Measurements from ENCODE around the gene CRACDL.
"Not testable (repeated sequence)": the region's sequence is repeated elsewhere in the genome, so short reads cannot be mapped to it uniquely, and the experiment has no call there.

Gene CRACDL

DNA sequence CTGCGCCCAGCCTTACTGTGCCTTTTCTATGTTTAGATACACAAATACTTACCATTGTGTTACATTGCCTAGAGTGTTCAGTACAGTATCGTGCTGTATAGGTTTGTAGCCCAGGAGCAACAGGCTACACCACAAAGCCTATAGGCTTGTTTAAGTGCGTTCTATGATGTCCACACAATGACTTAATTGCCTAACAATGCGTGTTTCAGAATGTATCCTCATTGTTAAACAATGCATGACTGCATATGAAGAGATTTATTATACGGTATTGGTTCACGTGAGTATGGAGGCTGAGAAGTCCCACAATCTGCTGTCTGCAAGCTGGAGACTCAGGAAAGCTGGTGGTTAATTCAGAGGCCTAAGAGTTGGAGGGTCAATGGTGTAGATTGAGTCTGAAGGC, 158.9 kb downstream of the CRACDL start:
- DNase-seq (ENCODE audit: low read depth, low spot score), result no peak

DNA sequence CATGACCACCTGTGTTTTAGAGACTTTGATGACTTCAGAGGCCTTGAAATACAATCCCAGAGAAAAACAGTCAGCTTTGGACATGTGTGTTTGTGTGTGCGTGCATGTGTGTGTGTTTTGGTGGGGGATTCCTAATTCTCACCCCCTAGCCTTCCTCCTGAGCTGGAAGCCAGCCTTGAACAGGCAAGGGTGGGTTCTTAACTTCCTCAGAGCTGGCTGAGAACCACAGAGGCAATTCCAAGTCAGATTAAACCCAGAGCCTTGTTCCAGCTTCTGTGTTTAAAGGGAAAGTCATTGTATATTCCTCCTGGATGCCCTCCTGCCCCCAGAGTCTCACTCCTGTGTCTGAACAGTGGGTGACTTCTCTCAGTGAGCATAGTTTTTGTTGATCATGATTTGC, 159.9 kb downstream of the CRACDL start:
- no peak for DNase-seq (ENCODE audit: low read depth, low spot score)

DNA sequence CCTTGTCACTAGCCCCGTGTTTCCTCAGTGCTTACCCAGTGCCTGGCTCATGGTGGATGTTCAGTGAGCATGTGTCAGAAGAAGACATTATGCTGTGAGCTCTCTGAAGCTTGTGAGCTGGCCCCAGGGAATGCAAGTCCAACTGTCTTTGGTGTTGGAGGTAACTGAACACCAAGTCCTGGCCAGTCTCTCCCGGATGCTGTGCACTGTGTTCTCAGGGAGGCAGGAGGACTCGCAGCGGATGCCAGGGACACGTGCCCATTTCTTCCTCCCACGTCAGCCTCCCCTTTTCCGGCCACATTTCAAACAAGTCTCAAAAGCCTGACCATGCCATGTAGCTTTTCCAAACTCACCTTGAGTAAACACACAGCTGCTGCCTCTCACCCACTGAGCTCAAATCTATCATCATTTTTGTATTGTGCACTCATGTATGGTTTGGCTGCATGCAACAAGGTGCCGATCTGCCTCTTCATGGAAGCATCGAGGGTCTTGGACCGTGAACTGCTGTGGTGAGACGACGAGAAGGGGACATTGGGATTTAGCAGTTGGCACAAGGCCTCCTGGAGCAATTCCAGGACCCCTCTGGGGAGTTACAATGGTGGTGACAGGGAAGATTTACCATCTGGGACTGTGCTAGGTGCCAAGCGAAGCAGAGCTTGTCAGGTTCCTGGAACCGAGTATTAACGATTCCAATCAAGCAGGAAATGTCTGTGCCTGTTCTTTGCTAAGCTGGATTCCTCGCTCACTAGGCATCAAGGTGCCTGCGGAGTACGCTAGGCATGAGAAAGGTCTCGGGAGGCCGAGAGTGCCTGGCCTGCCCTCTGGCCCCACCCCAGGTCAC, 160.7 kb downstream of the CRACDL start:
- peak; percentile 20 for DNase-seq (ENCODE audit: low read depth, low spot score)

DNA sequence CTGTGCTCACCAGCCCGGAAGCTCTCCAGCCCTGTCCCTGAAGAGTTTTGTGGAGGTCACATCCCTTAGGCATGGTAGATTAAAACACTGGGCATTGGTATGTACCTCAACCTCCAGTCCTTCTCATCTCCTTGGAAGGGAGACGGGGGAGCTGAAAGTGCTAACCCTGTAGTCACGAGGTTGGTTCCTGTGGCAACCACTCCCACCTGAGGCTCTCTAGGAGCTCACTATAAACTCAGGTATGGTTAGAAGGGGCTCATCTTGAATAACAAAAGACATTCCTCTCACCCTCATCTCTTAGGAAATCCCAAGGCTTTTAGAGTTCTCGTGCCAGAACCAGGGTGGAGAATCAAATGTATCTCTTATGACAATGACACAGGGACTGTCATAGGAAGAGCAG, 162.1 kb downstream of the CRACDL start:
- DNase-seq (ENCODE audit: low read depth, low spot score), result no peak

DNA sequence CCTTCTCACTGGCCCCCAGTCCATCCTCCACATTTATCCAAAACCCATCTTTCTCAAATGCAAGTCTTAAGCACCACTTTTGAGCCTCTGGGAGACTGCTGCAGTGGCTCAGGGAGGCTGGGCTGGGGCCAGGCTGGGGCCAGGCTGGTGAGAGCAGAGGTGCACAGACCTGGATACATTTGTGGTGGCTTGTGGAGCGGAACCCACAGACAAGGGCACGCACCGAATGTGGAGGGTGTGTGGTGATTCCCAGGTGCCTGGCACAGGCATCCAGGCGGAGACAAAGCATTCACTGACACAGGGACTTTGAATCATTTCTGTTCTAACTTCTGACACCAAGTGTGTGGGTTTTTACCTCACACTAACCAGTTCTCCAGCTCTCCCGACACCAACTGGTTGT, 162.9 kb downstream of the CRACDL start:
- DNase-seq (ENCODE audit: low read depth, low spot score), result no peak

DNA sequence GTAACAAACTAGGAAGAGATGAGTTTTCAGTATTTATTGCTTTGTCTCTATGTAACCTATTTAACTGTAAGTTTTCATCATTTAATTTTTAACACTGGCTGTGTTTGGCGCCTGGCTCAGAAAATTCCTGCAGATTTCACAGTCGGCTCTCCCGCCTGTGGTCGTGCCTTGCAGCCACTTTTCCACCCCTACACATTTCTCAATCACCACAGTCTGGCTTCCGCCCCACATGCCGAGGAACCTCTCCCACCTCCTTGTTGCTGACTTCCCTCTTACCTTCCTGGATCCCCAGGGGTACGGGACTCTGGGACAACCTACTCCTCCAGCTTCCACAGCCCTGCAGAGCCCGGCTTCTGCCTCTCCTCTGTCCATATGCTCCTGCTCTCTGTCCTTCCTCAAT, 163.5 kb downstream of the CRACDL start:
- peak; percentile 71 for DNase-seq (ENCODE audit: low read depth, low spot score)

DNA sequence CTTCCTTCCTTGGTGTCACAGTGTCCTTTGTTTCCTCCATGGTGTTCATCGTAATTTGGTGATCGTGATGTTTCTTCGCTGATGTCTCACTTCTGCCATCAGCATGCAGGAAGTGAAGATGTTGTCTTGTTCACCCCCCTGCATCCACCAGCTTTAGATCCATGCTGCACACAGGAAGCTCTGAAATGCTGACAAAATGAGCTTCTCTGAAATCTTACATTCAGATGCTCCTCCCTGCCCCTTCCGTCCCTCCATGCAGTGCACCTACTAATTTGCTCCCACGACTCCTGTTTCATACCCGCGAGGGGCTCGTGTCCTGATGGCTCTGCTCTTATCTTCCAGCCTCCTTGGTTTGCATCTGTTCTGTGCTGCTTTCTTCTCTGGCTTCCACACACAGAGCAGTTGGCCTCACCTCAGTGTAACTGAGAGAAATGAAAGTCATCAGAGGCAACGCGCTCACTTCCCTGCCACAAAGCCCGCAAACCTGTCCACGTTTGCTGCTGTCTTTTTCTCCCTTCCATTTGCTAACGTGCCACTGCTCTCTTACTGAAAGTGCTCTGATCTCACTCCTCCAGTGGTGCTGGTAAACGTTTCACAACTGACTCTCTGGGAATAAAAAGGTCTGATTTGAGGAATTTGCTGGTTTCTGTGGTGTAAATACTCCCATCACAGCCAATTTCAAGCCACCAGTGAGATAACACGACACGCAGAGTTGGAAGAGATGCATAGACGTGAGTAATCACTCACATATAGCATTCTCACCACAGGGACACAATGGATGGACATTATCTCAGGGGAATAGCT, 164.1 kb downstream of the CRACDL start:
- DNase-seq (ENCODE audit: low read depth, low spot score), result peak; percentile 77

DNA sequence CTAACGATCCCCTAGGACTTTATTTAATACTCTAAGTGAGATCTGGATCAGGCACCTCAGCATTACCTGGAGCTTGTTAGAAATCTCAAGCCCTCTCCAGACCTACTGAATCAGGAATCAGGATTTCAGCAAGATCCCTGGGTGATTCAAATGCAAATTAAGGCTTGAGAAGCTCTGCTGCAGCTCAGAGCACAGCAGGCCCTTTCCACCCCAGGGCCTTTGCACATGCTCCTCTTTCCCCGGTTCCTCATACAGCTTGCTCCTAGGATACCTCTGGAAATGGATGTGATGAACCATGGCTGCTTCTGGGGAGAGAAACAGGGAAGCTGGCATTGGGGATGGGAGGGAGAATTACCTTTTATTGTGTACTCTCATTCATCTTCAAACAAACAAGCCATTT, 164.8 kb downstream of the CRACDL start:
- no peak for DNase-seq (ENCODE audit: low read depth, low spot score)

DNA sequence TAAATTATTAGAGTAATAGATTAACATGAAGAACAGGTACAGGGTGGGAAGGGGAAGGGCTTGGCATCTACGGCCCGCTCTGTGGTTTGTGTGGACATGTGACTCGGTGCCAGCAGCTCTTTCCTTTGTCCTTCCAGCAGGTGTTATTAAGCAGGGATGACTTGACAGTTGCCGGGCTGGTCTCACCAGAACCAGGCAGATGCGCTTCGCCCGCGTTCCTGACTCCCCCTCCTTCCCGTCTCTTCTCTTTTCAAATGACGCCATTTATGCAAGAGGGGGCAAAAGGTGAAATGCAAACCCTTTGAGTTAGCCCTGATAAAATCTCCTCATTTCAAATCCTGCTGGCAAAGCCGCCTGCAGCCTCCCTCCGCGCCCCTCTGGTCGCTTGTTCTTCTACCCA, 166.2 kb downstream of the CRACDL start:
- no peak for DNase-seq (ENCODE audit: low read depth, low spot score)

DNA sequence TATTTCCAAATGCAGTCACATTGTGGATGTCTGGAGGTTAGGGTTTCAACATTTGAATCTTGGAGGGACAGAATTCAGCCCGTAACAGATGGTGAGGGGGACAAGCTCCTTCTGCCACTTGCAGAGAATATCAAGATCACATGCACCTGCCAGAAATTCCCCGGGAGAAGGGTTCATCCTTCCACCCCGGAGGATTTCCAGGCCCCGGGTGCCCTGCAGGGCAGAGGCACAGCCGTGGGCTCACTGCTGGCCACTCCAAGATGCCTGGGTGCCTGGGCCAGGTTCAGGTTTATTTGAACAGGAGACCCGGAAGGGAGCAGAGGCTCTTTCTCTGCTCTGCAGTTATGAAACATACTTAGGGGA, 166.9 kb downstream of the CRACDL start:
- no peak for DNase-seq (ENCODE audit: low read depth, low spot score)

DNA sequence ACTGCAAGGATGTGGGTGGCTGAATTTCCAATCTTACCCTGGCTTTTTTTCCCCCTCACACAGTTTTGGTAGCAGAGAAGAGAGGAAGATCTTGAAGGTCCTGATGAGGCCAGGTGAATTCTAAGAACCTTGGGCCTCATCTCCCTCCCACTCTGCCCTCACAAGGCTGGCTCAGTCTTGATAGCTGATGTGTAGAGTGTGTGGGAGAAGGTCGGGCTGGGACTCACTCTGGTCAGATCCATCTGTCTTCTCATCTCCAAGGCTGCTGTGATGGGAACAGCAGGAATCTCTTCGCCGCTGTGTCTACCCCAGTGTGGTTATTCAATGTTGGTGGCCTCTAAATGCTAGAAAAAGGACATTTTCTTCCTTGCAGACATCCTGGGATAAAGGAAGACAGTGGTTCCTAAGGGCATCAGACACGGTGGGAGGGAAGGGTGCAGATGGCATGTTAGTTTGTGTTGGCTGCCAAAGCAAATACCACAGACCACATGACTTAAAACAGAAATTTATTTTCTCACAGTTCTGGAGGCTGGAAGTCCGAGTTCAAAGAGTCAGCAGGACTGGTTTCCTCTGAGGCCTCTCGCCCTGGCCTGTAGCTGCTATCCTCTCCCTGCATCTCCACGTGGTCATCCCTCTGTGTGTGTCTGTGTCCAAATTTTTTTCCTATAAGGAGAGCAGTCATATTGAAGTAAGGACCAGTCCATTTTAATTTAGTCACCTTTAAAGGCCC, 167.5 kb downstream of the CRACDL start:
- DNase-seq (ENCODE audit: low read depth, low spot score), result peak; percentile 48

DNA sequence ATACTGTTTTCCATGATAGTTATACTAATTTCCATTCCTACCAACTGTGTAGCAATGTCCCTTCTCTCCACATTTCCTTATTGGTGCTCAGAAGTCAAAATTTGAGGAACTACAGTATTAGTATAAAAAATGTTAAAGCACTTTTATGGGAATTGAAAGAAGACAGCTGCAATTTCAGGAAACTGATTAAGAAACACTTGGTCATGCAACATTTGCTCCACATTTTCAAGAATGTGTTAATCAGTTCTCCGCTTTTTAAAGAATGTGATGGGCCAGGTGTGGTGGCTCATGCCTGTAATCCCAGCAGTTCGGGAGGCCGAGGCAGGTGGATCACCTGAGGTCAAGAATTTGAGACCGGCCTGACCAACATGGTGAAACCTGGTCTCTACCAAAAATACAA, 171.5 kb downstream of the CRACDL start:
- no peak for DNase-seq (ENCODE audit: low read depth, low spot score)

DNA sequence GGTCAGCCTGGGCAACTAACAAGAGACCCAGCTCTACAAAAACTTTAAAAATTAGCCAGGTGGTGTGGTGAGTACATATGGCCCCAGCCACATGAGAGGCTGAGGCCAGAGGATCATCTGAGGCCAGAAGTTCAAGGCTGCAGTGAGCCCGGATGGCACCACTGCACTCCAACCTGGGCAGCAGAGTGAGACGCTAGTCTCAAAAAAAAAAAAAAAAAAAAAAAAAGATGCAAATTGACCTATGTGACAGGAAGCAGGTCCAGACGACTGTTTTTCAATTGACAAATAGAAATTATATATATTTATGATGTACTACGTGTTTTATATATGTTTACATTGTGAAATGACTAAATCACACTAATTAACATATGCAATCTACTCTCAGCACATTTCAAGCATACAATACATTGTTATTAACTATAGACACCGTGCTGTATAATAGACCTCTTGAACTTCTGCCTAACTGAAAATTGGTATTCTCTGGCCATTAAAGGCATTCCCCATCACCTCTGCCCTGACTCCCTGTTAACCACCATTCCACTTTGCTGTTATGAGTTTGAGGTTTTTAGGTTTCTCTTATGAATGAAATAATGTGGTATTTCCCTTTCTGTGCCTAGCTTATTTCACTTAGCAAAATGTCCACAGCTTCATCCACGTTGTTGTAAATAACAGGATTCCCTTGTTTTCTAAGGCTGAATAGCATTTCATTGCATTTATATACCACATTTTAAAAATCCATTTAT, 172.6 kb downstream of the CRACDL start:
- DNase-seq (ENCODE audit: low read depth, low spot score), result no peak

DNA sequence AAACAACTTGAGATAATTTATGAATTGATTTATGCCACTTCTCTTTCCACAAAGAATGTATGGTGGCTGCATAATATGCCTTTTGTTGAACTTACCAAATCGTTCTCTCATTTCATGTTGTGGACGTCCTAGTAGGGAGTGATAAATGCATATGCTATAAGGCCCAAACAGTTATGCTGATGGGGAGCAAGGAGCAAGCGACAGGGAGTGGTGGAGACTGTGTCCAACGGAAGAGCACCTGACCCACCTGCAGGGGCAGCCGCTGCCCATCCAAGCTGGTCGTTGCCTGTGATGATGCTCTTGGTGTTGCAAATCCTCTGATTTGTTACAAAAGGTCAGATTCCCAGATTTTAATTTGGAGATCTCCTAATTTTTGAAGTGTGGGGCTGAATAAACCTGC, 174.1 kb downstream of the CRACDL start:
- no peak for DNase-seq (ENCODE audit: low read depth, low spot score)

DNA sequence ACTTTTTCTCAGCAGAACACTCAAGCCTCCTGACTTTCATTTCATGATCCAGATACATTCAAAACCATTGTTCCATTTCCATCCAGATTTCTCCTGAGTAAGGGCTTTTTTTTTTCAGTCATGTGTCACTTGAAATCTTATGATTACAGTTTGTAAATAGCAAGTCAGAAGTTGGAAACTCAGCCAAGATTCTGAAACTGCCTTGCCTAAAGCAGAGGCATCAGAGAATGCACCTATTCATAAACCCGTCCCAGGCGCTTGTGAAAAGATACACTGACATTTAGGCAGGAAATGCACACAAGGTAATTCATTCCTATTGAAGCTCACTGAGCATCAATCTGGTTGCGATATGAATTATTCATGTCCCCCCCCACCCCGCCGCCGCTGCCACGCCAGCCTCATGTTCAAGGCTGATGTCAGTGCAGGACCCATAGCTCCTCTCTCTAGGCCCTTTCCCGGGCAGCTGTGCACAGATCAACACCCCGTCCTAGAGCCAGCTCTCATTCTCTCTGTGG, 174.7 kb downstream of the CRACDL start:
- DNase-seq (ENCODE audit: low read depth, low spot score), result peak; percentile 34

DNA sequence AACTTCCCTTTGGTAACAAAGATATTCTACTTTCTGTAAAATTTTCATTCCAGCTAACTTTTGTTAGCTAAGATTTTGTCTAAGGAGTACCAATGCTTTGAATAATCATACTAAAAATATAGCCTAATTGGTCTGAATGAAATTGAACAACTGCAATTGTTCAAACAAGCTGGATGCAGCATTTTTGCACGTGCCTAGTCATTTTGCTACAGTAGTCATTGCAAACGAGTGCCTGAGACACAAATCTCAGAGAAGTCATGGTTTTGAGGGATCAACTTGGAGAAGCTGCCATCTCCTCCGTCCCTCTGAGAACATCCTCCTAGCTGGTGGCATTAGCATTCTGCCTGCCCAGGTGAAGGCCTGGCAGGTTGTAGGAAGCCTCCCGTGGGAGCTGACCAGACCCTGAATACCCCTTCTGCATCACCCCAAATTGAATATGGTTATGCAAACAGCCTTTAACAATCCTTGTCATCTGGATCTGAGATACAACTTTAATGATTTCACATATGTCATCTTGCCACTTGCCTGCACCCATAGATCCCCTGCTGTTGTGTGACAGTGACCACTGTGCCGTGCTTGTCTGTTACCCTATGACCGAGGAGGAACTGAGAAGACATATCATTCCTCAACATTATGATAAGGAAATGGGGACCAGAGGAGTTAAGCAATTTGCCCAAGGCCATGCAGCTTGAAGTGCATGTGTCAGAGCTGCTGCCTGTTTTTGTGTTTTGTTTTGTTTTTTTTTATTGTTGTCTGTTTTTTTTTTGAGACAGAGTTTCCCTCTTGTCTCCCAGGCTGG, 176.0 kb downstream of the CRACDL start:
- DNase-seq (ENCODE audit: low read depth, low spot score), result no peak

DNA sequence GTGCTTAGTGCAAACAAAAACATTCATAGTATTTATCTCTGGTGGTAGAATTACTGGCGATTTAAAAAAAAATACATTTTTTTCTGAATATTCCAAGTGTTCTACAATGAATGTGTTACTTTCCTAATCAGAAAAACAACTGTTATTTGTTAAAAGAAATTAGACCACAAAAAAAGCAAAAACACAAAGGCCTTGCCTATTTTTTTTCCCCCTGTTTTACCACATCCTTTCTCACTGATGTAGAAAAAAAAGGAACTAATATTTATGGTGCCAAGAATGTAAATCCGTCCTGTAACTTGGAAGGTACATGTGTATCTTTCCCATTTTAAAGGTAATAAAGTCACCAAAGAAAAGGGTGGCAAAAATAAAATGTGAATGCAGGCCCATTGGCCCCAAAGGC, 176.7 kb downstream of the CRACDL start:
- DNase-seq (ENCODE audit: low read depth, low spot score), result no peak

DNA sequence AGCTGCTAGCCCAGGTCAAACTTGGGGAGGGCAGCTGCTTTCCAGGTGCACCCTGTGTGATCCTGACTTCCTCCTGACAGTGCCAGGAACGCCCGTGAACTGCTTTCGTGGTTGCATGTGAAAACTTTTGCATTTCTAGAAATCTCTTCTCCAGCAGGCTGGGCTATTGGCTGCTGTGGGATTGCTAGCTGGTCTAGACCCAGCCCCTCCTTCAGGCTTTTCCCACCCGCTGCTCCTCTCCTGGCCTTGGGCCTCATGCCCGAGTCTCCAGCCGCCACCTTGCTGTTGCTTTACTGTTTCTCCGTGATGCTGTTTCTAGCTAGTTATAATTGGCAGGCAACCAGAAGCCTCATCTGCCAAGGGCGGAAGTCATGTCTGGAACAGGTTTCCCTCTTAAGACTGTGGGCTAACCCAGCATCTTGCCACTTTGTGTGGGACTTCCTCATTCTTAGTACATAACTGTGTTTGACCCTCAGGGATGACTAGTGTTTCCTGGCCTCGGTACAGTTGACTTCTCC, 178.1 kb downstream of the CRACDL start:
- peak; percentile 80 for DNase-seq (ENCODE audit: low read depth, low spot score)

DNA sequence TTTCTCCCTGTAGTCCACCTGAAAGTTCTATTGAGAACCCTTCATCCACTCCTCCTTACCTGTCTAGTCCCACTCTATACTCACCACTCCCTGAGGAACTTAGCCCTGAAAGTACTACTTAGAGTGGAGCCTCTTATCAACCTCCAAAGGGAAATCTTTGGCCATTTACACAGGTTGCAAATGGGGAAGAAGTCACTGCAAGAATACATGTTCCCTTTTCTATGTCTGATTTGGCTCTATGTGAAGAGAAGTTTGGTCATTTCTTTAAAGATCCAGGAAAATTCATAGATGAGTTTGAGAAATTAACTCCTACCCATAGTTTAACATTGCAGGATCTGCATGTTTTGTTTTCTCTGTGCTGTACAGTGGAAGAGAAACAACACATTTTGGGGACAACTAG, 182.2 kb downstream of the CRACDL start:
- no peak for DNase-seq (ENCODE audit: low read depth, low spot score)

DNA sequence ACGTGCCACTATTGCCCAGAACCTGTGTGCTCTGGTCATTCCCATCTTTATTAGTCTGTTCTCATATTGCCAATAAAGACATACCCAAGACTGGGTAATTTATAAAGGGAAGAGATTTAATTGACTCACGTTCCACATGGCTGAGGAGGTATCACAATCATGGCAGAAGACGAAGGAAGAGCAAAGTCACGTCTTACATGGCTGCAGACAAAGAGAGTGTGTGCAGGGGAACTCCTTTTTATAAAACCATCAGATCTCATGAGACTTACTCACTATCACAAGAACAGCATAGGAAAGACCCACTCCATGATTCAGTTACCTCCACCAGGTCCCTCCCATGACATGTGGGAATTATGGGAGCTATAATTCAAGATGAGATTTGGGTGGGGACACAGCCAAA, 183.3 kb downstream of the CRACDL start:
- DNase-seq (ENCODE audit: low read depth, low spot score), result not testable (repeated sequence)
